PC-9 (cell line): Measurements from ENCODE around the gene GOLGA1.

Experiments
- CTCF ChIP-seq: fragments of 200-600 bp; sonication (generic); conservative IDR thresholded peaks from 2 replicates; pipeline ENCODE4 v1.6.1; 2017; ENCODE audit warnings: mixed run types, antibody characterized with exemption, mild to moderate bottlenecking, moderate library complexity
- EZH2 ChIP-seq: fragments of 200-600 bp; sonication (generic); IDR thresholded peaks from 2 replicates; pipeline ENCODE4 v1.8.0; 2017; ENCODE audit warnings: antibody characterized with exemption, low read depth

DNA sequence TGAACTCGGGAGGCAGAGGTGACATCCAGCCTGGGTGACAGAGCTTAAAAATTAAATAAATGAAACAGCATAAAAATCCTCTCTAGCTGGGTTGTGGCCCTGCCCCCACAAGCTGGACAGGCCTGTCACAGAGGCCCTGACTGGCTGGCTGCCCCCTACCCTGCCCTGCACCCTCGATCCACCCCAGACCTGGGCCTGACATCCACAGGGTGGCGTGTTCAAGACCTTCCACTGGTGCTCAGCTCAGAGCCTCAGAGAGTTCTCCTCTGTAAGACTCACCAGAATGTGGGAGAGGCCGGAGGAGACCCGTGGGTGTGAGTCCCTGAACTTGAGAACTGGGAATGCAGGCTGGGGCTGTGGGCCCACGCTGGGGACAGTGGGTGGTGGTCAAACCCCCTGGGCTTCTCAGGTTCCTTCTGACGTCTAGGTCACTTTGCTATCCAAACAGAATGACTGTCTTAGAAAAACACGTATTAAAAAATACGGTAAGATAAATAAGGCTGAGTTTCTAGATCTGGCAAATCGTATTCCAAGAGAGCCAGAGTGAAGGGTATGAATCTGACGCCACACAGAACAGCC, 97.3 kb downstream of the GOLGA1 start:
- no peak for TF ChIP-seq CTCF
- no peak for TF ChIP-seq EZH2
